GM21381 (cell line): ENCODE results near the gene IRX3.

Experiments
- ATAC-seq: cut with Tn5 transposase; IDR thresholded peaks from one replicate; pipeline ENCODE4 v1.9.1; 2021; ENCODE audit warnings: mild to moderate bottlenecking, moderate library complexity; ENCODE audit not compliant: unreplicated experiment

Gene IRX3

DNA sequence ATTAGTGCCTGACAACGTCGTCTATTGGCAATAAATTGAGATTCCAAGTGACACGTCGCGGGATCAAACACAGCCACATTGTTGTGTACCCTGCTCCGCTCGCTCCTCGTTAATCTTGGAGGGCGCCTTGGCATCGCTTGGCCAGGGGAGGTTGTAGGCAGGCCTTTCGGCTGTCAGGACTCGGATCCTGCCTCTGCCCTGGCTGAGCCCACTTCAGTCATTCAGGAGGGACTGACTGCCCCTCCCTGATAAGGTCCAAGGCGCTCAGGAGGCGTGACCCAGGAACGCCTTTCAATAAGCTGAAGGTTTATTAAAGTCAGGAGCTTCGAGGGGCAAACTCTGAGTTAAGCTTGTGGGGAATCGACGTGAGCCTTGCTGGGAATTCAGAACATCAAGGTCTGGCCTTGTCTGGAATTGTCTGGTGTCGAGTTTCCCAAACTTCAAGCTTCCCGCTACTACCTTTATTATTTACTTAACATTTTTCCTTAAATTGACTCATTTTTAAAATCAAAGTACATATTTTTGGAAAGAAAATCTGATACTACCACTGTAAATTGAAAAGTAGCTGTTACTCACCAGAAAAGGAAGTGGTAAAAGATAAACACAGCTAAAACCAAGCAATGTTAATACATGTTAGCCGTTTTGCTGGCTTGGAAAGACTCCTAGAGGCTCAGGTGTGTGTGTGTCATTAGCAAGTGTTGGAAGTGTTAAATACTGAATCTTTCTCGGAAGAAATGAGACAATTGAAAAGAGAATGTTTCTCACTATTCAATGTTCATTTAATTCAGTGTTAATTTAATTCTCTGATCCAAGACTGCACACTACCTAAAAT is 5.3 kb upstream of the IRX3 start:
- no peak for ATAC-seq

DNA sequence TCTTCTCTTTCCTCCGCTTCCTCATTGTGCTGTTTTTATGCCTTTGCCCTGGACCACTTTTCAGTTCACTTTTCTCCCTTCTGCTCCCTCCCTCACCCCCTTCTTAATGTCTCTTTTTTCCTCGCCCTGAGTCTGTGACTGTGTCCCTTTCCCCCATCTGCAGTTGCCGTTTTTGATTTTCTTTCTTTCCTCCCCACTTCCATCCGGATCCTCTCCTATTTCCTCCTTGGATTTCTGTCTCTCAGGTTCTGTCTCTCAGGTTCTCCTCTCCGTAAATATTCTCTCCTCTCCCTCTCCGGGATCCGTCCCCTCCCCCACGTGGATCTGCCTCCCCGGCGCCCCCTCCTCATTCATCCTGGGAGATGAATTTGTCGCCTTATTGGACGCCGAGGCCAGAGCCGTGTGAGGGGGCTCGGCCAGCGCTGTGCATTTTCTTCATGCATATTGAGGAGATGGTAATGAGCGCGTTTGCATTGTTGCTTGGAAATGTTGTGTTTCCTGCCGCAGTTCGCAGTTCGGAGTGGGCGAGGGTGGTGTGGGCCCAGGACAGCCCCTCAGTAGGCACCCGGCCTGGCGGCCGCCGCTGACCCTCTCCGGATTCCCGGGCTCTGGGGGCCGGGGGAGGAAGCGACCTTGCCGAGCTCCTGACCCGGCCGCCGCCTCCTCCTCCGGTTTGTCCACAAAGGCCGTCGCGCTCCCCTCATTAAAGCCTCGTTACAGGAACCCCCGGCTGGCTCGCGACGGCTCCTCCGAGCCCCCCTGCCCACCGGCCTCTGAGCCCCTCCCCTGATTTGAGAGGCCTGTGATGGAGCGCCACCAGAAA is 4.5 kb upstream of the IRX3 start:
- ATAC-seq, result no peak

DNA sequence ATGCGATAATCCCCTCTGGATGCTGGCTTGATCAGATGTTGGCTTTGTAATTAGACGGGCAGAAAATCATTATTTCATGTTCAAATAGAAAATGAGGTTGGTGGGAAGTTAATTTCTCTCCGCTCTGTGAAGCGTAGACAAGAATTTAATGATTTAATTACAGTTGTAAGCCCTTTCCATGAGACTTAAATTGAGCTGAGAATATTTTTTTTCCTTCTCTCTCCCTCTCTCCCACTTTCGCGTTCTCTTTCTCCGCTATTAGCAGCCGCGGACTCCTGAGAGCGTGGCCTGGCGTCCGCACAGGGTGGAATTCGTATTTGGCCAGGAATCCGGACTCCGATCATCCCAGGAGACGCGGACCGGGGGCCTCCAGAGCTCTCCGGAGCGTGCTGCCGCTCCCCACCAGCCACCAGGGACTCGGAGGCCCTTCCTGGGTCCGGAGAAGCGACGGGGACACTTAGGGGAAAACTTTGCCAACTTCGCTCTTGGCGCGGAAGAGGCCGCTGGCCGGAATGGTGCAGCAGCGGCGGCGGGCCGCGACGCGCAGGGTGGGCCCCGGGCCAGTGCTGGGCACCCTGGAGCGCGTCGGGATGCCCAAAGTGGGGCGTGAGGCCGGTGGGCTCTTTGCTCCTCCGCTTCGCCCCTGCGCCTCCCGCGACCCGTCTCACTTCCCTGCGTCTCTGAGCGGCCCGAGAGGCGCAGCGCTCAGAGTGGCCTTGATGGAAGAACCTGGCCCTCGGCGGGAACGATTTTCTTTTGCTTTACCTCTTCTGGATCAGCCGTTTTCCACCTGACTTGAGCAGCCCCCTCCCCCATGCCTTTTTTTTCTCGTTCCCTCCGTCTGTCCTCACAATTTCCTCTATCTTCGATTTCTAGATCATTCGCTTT is 3.6 kb upstream of the IRX3 start:
- ATAC-seq, result no peak

DNA sequence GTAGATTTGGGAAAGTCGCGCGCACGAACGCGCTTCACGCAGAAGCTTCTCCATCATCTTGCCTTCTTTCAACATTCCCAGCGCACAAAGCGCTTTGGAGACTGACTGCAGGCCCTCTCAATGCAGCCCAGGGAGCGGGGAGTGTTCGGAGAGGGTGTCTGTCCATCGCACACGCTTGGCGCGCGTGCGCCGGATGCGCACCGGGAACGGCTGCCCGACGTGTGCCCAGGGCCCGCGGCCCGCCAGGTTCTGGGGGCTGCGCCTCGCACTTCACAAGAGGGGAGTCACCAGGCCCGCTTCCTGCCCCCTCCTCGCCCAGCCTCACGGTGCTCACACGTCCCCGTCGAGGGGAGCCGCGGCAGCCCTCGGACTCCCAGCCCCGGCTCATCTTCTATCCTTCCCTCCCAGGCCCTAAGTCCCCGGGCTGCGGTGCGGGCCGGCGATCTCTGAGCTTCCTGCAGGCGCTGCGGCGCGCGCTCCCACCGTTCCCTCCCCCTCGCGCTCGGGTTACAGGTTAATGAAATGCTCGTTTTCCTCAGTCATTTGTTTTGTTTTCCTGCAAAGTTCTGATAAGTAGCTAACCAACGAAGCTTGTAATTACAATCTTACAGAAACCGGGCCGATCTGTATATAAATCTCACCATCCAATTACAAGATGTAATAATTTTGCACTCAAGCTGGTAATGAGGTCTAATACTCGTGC is 2.8 kb upstream of the IRX3 start:
- ATAC-seq, result no peak

DNA sequence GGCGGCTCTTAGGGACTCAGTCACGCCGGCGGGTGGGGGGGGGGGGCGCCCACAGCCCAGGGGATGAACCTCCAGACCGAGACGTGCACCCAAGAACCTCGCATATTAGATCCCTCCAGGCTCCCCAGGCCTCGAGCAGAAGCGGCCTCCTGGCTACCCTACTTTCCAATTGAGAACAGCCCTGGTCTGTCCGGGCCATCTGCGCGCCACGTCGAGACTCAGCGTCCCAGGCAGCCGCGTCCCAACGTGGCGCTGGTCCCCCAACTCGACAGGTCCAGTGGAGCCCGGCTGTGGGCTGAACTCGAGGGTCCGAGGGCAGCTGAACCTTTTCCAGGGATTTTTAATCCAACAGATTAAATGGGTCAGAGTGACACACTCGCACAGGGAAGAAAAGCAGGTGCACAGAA is 2.3 kb upstream of the IRX3 start:
- no peak for ATAC-seq

DNA sequence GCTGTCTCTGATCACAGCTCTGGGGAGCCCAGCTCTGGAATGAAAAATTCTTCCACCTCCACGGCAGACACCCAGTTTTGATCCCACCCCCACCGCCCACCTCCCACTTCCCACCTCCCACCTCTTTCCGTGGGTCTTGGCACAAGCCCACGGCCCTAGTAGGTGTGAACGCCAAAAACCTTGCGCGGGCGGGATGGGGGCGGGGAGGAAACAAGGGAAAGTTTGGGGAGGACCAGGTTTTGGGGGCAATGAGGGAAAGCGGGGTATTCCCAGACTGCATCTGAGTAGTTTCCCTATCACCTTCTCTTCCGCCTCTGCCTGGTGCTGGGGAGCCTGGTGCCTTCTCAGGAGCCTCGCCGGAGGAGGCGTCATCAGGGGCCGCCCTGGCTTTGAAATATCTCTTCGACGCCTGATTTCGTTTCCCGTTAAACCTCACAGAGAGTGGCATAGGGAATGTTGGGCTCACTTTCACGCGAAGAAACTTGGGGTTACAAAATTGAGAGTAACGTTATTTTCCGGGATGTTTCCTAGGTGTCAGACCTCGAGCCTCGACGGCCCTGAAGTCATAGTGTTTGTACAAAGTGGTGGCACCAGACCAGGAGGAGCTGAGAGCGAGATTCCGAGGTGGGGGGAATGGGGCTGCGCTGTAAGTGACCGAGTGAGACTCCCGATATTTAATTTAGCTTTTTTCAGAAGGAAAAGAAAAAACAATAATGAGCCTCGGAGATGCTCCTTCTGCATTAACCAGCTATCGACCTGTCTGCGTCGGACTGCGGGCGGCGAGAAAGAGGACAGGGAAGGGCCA is 1.6 kb upstream of the IRX3 start:
- ATAC-seq, result no peak

DNA sequence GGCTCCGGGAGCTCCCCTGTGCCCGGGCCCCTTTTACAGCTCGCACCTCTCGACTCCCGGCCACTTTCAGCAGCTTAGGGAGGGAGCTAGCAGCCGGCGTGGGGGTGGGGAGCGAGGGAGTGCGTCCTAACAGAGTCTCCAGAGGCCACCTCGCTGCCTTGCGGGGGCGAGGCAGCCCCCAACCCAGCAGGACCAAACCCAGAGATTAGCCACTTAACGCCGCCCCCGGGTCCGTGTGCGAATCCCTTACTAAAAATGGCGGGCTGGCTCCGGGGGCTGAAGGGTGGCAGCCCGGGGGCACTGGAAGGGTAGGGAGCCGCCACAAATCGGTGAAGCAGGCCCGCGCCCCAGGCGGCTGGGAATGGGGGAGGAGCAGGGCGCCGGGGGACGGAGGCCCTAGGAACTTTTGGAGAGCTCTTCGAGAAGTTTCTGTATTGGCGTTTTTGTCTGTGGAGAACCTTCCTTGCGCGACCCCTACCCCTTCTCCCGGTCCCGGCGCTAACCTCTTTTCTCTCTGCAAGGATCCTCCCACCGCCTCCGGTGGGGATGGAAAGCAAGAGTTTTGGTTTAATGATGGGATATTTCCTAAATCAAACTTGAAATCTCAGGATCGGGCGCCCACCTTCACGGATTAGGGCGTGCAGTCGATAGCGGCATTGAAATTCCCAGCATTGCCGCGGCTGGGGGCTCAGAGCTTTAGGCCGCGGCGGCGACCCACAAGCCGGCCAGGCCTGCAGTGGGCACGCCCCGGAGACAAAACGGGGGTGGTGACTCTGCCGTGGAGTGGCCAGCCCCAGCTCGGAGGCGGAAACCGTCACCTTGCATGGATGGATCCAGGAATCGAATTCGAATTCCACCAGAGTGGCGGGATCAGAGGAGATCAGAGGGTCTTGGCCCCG is 793 bp upstream of the IRX3 start:
- ATAC-seq, result no peak

DNA sequence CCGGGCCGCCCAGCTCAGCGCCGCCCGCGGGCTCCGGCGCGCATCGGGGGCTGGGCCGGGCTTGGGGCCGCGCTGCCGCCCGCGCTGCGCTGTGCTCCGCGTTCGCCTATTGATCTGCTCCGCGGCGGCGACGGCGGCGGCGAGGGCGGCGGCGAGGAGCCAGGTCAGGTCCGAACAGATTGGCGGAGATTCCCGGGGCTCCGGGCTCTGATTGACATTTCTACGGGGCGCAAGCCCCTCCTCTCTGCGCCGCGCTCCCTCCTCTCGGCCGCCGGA is 559 bp downstream of the IRX3 start:
- no peak for ATAC-seq

DNA sequence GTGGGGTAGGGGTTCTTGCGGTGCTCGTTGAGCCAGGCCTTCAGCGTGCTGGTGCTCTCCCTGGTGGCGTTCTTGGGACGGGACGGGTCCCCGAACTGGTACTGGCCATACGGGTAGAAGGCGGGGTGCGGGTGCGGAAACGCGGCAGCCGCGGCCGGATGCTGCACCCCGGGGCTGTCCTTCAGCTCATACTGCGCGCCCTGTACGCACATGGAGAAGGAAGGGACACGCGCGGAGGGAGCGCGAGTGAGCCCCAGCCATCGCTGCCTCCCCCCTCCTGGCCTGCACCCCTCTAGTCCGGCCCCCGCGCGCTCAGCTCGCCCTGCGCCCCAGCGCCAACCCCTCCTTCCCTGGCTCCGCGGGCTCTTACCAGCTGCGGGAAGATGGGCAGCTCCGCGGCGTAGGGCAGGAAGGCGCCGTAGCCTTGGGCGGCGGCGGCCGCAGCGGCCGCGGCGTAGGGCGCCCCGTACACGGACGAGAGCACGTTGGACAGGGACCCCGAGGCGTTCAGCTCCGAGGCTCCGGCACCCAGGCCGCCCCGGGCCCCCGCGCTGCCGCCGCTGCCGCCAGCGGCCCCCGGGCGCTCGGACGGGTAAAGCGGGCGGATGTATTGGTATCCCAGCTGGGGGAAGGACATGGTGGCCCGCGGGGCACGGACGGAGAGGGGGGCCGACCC is 1.0 kb downstream of the IRX3 start:
- ATAC-seq, result no peak

DNA sequence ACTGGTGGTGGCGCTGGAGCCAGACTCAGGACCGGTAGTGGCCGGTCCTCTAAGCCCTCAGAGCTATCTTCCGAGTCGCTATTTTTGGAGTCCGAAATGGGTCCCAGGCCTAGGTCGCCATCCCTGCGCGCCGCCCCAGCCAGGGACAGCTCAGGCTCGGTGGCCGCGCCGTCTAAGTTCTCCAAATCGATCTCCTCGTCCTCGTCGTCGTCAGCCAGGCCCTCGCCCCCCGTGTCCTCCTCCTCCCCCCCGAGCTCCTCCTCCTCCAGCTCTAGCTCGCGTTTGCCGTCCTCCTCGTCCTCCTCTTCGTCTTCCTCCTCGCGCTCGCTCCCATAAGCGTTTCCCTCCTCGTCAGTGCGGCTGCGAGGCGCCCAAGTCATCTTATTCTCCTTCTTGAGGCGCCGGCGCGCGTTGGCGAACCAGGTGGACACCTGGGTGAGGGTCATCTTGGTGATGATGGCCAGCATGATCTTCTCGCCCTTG is 1.6 kb downstream of the IRX3 start:
- no peak for ATAC-seq

DNA sequence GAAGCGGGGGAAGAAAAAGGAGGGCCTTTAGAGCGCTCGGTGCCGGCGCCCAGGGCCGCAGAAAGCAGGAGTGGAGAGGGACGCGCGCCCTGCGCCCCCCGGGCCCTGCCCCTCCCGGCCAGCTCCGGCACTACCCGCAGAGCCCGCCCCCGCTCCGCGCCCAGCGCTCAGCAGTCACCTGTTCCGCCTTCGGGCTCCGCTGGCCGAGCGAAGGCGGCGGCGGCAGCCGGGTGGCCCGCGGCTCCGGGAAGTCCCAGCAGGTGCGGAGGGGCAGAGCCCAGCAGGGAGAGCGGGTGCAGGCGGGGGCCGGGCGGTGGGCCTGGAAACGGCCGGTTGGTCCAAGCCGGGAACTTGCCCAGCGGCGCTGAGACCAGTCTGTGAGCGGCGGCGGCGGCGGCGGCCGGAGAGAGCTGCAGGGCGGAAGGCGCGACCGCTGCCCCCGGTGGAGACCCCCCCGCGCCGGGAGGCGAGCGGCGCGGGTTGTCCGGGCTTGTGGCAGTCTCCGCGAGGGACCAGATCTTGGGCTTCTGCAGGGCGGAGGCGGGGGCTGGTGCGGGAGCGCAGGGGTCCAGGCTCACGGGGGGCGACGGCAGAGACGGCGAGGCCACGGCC is 2.2 kb downstream of the IRX3 start:
- ATAC-seq, result no peak

DNA sequence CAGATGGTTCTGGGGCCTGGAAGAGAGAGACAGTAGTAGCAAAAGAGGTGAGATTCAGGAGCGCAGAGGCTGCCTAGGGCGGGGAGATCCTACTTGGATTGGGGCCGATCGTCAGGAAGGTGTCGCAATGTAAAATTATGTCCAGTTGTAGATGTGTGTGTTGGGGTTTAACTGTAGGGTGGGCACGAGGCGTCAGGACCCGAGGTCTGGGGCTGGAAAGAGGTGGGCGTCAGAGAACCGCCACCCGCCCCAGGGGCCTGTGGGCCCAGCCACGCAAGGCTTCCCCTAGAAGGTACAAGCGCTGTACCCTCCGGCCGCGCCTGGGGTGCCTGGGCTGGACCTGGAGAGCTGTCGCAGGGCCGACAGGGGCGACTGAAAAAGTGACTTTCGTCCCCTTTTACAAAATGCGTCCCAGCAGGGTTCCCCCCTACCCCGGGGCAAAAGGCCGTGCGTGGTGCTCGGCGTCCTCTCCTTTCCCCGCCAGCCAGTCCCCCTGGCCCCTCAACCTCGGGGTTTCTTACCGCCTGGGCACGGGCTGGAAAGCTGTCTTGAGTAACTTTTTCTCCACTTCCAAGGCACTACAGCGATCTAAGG is 2.8 kb downstream of the IRX3 start:
- ATAC-seq, result no peak

DNA sequence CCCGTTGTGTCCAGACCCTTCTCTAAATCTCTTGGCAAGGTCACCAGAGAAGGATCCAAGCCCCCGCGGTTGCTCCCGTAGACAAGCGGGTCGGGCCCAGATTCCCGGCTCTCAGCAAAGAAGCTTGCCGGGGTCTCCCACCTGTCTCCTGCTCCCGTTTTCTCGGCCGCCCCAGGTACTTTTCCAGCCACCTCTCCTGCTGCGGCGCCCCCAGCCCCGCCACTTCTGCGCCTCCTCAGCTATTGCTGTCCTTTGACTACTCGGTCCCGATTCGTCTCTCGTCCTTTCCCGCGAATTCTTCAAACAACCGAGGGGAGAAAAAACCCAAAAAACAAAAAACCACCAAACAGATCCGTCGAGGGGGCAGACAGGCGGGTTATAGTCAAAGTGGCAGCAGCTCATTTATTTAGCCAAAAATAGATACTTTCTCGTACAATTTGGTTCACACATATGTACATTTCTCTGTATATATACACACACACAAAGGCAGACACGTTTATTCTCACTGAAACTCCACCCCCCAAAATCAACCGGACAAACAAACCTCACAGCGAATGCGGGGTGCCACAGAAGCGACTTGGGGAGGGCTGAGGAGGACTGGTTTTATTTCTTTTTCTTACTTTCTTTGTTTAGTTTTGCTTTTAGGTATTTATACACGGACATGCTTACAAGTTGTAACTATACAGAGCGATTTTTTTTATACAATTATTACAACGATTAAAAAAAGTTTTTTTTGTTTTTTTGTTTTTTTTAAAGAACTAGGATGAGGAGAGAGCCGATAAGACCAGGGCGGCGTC is 3.5 kb downstream of the IRX3 start:
- ATAC-seq, result no peak

DNA sequence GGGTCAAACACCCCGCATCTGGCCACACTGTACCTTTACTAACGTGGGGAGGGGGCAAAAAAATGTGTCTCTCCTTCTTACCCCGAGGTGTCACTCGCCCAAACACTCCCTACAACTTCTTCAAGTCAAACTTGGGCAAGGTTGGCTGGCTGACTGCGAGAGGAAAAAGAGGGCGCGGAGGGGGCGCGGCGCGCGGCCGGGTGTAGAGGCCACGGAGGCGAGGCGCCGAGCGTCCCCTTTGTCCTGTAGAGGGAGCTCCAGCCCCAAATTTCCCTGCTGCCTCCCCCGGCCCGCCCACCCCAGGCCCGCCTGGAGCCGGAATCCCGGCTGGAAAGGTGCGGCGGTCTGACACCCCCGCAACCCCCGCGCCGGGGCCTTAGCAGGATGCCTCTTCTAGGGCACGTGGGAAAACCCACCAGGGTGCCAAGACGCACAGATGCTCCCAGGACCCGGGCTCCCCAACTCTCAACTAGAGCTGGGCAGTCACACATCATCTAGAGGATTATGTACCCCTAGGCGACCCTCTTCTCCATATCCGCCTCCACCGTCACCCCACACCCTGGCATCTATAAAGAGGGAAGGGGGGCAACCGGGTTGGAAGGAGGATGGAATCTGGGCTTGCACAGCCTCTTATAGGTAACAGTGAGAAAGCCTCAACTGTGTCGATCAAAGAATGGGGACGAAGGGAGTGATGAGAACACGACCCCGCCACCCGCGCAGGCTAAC is 4.2 kb downstream of the IRX3 start:
- no peak for ATAC-seq

DNA sequence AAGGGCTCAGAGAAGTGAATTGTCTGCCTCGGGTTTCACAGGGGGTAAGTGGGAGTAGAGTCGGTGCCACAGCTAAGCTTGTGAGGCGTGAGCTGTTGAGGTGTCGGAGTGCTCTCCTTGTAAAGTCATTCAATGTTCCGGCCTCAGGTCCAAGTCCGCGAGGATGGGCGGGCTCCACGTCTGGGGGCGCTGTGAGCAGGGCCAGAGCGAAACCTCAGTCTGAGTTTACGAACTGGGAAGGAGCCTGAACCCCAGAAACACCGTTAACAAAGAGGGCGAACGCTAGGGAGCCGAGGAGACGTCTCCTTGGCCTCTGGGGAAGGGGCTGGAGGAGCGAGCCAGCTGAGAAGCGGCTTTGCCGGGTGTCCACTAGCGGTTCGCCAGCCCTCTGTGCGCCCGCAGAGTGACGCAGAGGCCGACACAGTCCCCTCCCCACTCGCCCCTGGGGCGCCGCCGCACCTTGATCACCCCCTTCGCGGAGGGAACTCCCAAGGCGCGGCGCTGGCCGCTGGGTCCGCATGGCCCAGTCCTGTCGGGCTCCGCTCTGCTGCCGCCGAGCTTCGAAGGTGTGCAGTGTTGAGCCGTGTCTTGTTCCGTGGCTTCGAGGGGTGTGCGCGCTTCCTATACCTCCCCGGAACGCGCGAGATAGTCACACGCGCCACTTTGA is 4.9 kb downstream of the IRX3 start:
- no peak for ATAC-seq

DNA sequence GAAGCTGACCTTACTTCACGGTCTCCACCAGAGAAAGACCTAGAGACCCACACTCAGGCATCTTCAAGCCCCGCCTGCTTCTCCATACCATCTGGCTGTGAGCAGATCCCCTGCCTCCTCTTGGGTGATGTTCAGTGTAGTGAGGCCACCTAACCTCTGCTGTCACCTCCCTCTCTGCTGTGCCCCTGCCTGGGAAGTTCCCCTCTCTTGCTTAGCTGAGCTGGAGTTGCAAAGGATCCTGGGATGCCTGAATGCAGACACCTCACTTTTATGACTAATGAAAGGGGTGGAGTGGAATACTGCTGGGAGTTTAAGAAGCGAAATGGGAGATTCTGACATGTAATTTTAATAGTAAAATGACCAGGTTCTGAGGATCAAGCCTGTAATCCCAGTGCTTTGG is 5.8 kb downstream of the IRX3 start:
- no peak for ATAC-seq
